ENCODE measurements around the gene SLC13A4. TPM values are rescaled to one million over a fixed set of nuclear protein-coding genes. Genes with fewer than 3 reads are reported as not detected.
A peak's percentile ranks its signal among the peaks of the same experiment; 100 is the strongest.

SLC13A4 gene
- total and polyA plus RNA-seq, 2 of the 4 experiments (the other 2 are of a cell fraction) = 0.10 TPM; not detected in 1

DNA sequence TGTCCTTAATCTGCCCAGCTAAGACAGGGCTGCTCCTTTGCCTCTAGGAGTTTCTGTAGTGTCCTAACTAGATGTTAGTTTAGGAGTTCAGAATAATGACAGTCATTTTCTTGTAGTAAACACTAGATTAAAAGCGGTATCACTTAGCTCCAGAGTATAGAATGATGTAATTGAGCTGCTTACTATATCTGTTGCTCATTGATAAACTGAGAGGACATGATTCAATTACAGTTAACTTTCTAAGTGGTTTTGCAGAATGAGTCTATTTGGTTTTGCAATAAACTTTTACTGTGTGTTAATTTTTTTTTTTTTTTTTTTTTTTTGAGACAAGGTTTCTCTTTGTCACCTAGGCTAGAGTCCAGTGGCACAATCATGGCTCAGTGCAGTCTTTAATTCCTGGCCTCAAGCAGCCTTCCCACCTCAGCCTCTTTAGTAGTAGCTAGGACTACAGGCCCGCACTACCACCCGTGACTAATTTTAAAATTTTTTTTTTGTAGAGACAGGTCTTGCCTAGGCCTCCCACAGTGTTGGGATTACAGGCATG lies 63.9 kb downstream of the SLC13A4 start:
- Histone ChIP-seq H2AK5ac (ENCODE audit: low read depth, low read length) (no peak overlapping the region; the same call in 1 of the 2 replicates), H3K36me3 (ENCODE audit: control insufficient read depth, insufficient read depth, low read length) (no peaks in the 10 kb centered on the region), H3K23ac (ENCODE audit: low read depth, low read length) (peak overlapping the region; percentile 86; the same call in 1 of the 2 replicates), H2AK9ac (replicated peaks; ENCODE audit: low read depth, low read length, poor library complexity) (no peak overlapping the region), H3K9ac (ENCODE audit: low read depth, low read length) (no peak overlapping the region), H3K27ac (ENCODE audit: insufficient read depth, low read length) (peak overlapping the region; percentile 100), H3K4me3 (ENCODE audit: insufficient read depth, low read depth, low read length) (no peak overlapping the region), H3K18ac (ENCODE audit: low read depth, low read length) (no peak overlapping the region), H3K56ac (ENCODE audit: extremely low read depth, insufficient read depth, low read length) (no peak overlapping the region), H3K4ac (ENCODE audit: low read depth, low read length) (peak overlapping the region; percentile 55; the same call in 1 of the 2 replicates), H3K4me2 (ENCODE audit: low read depth, low read length) (peak overlapping the region; percentile 62), H2BK20ac (ENCODE audit: low read depth, low read length) (0 out of 2 replicates have a peak overlapping the region, but pooled peaks have one; percentile 73), H3K79me1 (ENCODE audit: low read depth in 1 of 2, low read length in 2 of 2) (peaks cover 8 to 39% of the 10 kb centered on the region in 2 experiments; a peak in 3 of 4 replicates), H2AFZ (replicated peaks; ENCODE audit: low read length, poor library complexity) (no peak overlapping the region), H4K91ac (ENCODE audit: insufficient read depth, low read depth, low read length) (no peak overlapping the region), H3K14ac (replicated peaks; ENCODE audit: low read depth, low read length) (peak overlapping the region; percentile 76), H3K27me3 (ENCODE audit: control insufficient read depth, insufficient read depth, low read length) (no peaks in the 10 kb centered on the region), H2BK120ac (ENCODE audit: low read depth, low read length) (no peak overlapping the region; the same call in 1 of the 2 replicates), H3K9me3 (ENCODE audit: control insufficient read depth, insufficient read depth, low read length) (no peaks in the 10 kb centered on the region), H4K5ac (ENCODE audit: low read depth, low read length) (peak overlapping the region; percentile 60; the same call in 1 of the 2 replicates), H3K4me1 (ENCODE audit: control insufficient read depth, insufficient read depth, low read length) (peaks cover 9% of the 10 kb centered on the region), H2BK5ac (ENCODE audit: low read depth, low read length, poor library complexity, severe bottlenecking) (peak overlapping the region; percentile 97), H2BK15ac (ENCODE audit: low read depth, low read length) (0 out of 3 replicates have a peak overlapping the region, but pooled peaks have one; percentile 2), H3K9me1 (ENCODE audit: insufficient read depth, low read length) (peaks cover 13% of the 10 kb centered on the region), H4K8ac (ENCODE audit: low read depth in 2 of 2, low read length in 2 of 2) (peak overlapping the region in 1 of 2 experiments; percentile 23; a peak in 1 of 4 replicates), H4K20me1 (ENCODE audit: insufficient read depth, low read length) (peaks cover 10% of the 10 kb centered on the region; the same call in 1 of the 2 replicates)
- no CpG with 5 or more reads among the region's 3 CpGs for WGBS, 2 experiments (ENCODE audit: extremely low coverage in 2 of 2, insufficient read length in 1 of 2)
- dilution Hi-C loops (cut with HindIII; ENCODE audit: low sequenced_read_pairs, unreplicated experiment) (no loop called here), intact Hi-C loops (cut with micrococcal nuclease) (loop anchor here (5.0 to 10.0 kb wide), 2 partner anchors 42 to 1211 kb away; no protein-coding TSS in a partner anchor), in situ Hi-C loops (cut with MboI; ENCODE audit: low sequenced_read_pairs) (no loop called here)
- TF ChIP-seq CEBPB (IDR thresholded peaks at IDR 0.05; ENCODE audit: low read depth, low read length) = peak; percentile 81
- no peak for TF ChIP-seq FOS (IDR thresholded peaks at IDR 0.05; ENCODE audit: low read depth, low read length)
- no peak; the same call in 1 of the 2 replicates for ATAC-seq (ENCODE audit: low read depth)
- BruUV-seq (replicated peaks) = no TSS peak
- DNase-seq = peak; percentile 72
- CTCF ChIA-PET = interaction anchor here (0.6 to 3.1 kb wide), 4 partner anchors 9 to 314 kb away, joined by 4 to 24 read pairs (median 10); no protein-coding TSS in a partner anchor
- POLR2A ChIA-PET (ENCODE audit: unreplicated experiment) = interaction anchor here (0.6 kb wide), 1 partner anchor 43 kb away, joined by 3 read pairs; no protein-coding TSS in a partner anchor

Measured in IMR-90 (cell line).